Esophagus (tissue), 2 donors: ENCODE measurements around the gene KASH5. TPM values are rescaled to one million over a fixed set of nuclear protein-coding genes. Genes with fewer than 3 reads are reported as not detected.

Experiments used
- H3K27ac ChIP-seq, 2 donors: one replicate each; pipeline ENCODE4 v1.5.1; 2013; ENCODE audit warnings: low read depth in 2 of 2, mild to moderate bottlenecking in 2 of 2, inconsistent platforms in 1 of 2, low read length in 1 of 2, moderate library complexity in 1 of 2
- H3K27me3 ChIP-seq, 2 donors: one replicate each; pipeline ENCODE4 v1.6.1; 2013; ENCODE audit warnings: low read length in 2 of 2, control low read depth in 1 of 2, mild to moderate bottlenecking in 1 of 2; ENCODE audit not compliant: insufficient read depth in 2 of 2, control insufficient read depth in 1 of 2
- H3K36me3 ChIP-seq, 2 donors: one replicate each; pipeline ENCODE4 v1.6.1; 2013; ENCODE audit warnings: low read length in 1 of 2; ENCODE audit not compliant: control insufficient read depth in 2 of 2, insufficient read depth in 2 of 2
- H3K4me1 ChIP-seq, 2 donors: one replicate each; pipeline ENCODE4 v1.6.1; 2013; ENCODE audit warnings: low read length in 1 of 2; ENCODE audit not compliant: control insufficient read depth in 2 of 2, insufficient read depth in 2 of 2
- H3K4me3 ChIP-seq, 2 donors: one replicate each; pipeline ENCODE4 v1.5.1; 2013; ENCODE audit warnings: low read length in 2 of 2, mild to moderate bottlenecking in 2 of 2, low read depth in 1 of 2, moderate library complexity in 1 of 2
- H3K9me3 ChIP-seq, 2 donors: one replicate each; pipeline ENCODE4 v1.6.1; 2013; ENCODE audit warnings: mild to moderate bottlenecking in 2 of 2, low read depth in 1 of 2, low read length in 1 of 2, moderate library complexity in 1 of 2; ENCODE audit not compliant: control insufficient read depth in 2 of 2, insufficient read depth in 1 of 2
- WGBS, 2 donors: extraction: QIAGEN DNeasy Blood & Tissue Kit; methylation state at CpG; one replicate each; pipeline ENCODE4 v1.1.7; 2013; 5-methylcytosine and 5-hydroxymethylcytosine counted together
- polyA plus RNA-seq, 2 donors: library from polyadenylated mRNA; stranded (reverse); fragments of 200-250 nt; gene quantifications; one replicate each; pipeline ENCODE4 v1.2.3, GENCODE V29; 2013
- donor health status: healthy with polysubstance abuse.
- donor health status: Bipolar disorder and iron deficiency.

The KASH5 gene
- polyA plus RNA-seq, 2 donors: not detected

- H3K4me3 ChIP-seq: no peak overlapping the region
- H3K27me3 ChIP-seq: peaks cover 0 to 21% of the 10 kb centered on the region in 2 donors
- H3K9me3 ChIP-seq: peaks cover 0 to 9% of the 10 kb centered on the region in 2 donors
- H3K27ac ChIP-seq: no peak overlapping the region
- no peaks in the 10 kb centered on the region for H3K36me3 ChIP-seq
- H3K4me1 ChIP-seq: peaks cover 2 to 4% of the 10 kb centered on the region in 2 donors
- WGBS, 2 donors: 48 to 60% methylated on average over 24 to 29 of the region's 29 CpGs
These were observed 43.3 kb downstream of the KASH5 start for GRCh38 chr19:49431330-49431749.

- 15 to 18% methylated on average over 63 of the region's 63 CpGs for WGBS, 2 donors
- Histone ChIP-seq H3K27me3 (peaks cover 0 to 26% of the 10 kb centered on the region in 2 donors), H3K36me3 (no peaks in the 10 kb centered on the region), H3K9me3 (peaks cover 0 to 12% of the 10 kb centered on the region in 2 donors), H3K27ac (no peak overlapping the region), H3K4me1 (peaks cover 2 to 4% of the 10 kb centered on the region in 2 donors), H3K4me3 (no peak overlapping the region)
These were observed 44.4 kb downstream of the KASH5 start for GRCh38 chr19:49432141-49433073.

GRCh38 chr19:49433240-49433901, 45.3 kb downstream of the KASH5 start:
- peaks cover 0 to 25% of the 10 kb centered on the region in 2 donors for H3K27me3 ChIP-seq

GRCh38 chr19:49434907-49435583, 47.0 kb downstream of the KASH5 start:
- H3K36me3 ChIP-seq: no peaks in the 10 kb centered on the region
- H3K27ac ChIP-seq: no peak overlapping the region
- H3K27me3 ChIP-seq: peaks cover 0 to 22% of the 10 kb centered on the region in 2 donors
- 87 to 89% methylated on average over 18 of the region's 18 CpGs for WGBS, 2 donors
- H3K9me3 ChIP-seq: peaks cover 0 to 12% of the 10 kb centered on the region in 2 donors
- peaks cover 0 to 2% of the 10 kb centered on the region in 2 donors for H3K4me1 ChIP-seq
- H3K4me3 ChIP-seq: no peak overlapping the region

More at GRCh38 chr19:49433240-49433901, 45.3 kb downstream of the KASH5 start:
- H3K4me1 ChIP-seq: peaks cover 0 to 2% of the 10 kb centered on the region in 2 donors
- WGBS, 2 donors: 21 to 29% methylated on average over 31 of the region's 31 CpGs
- peaks cover 0 to 12% of the 10 kb centered on the region in 2 donors for H3K9me3 ChIP-seq
- H3K36me3 ChIP-seq: no peaks in the 10 kb centered on the region
- H3K4me3 ChIP-seq: no peak overlapping the region
- no peak overlapping the region for H3K27ac ChIP-seq

- 86 to 87% methylated on average over 10 of the region's 10 CpGs for WGBS, 2 donors
- Histone ChIP-seq H3K27me3 (peaks cover 0 to 22% of the 10 kb centered on the region in 2 donors), H3K9me3 (peaks cover 0 to 12% of the 10 kb centered on the region in 2 donors)
These were observed 47.6 kb downstream of the KASH5 start for GRCh38 chr19:49435670-49436069.

GRCh38 chr19:49436381-49437017, 48.5 kb downstream of the KASH5 start:
- H3K36me3 ChIP-seq: no peaks in the 10 kb centered on the region
- H3K4me3 ChIP-seq: no peak overlapping the region
- peaks cover 0 to 24% of the 10 kb centered on the region in 2 donors for H3K27me3 ChIP-seq
- H3K27ac ChIP-seq: no peak overlapping the region
- 15 to 20% methylated on average over 31 to 42 of the region's 42 CpGs for WGBS, 2 donors
- peaks cover 2% of the 10 kb centered on the region in 2 donors for H3K4me1 ChIP-seq
- peaks cover 0 to 9% of the 10 kb centered on the region in 2 donors for H3K9me3 ChIP-seq

More at GRCh38 chr19:49435670-49436069, 47.6 kb downstream of the KASH5 start:
- Histone ChIP-seq H3K4me1 (peaks cover 0 to 2% of the 10 kb centered on the region in 2 donors), H3K27ac (no peak overlapping the region), H3K4me3 (no peak overlapping the region), H3K36me3 (no peaks in the 10 kb centered on the region)

GRCh38 chr19:49437231-49437630, 49.2 kb downstream of the KASH5 start:
- WGBS, 2 donors: 13% methylated on average over 8 of the region's 8 CpGs
- H3K27ac ChIP-seq: no peak overlapping the region
- peaks cover 0 to 5% of the 10 kb centered on the region in 2 donors for H3K9me3 ChIP-seq
- H3K4me3 ChIP-seq: no peak overlapping the region
- peaks cover 0 to 22% of the 10 kb centered on the region in 2 donors for H3K27me3 ChIP-seq
- H3K36me3 ChIP-seq: no peaks in the 10 kb centered on the region
- peaks cover 2% of the 10 kb centered on the region in 2 donors for H3K4me1 ChIP-seq

- no peak overlapping the region for H3K27ac ChIP-seq
- H3K4me3 ChIP-seq: no peak overlapping the region
- peaks cover 2% of the 10 kb centered on the region in 2 donors for H3K4me1 ChIP-seq
- H3K36me3 ChIP-seq: no peaks in the 10 kb centered on the region
- WGBS, 2 donors: 9 to 20% methylated on average over 6 of the region's 6 CpGs
- H3K9me3 ChIP-seq: peaks cover 0 to 5% of the 10 kb centered on the region in 2 donors
- H3K27me3 ChIP-seq: peaks cover 0 to 17% of the 10 kb centered on the region in 2 donors
These were observed 50.2 kb downstream of the KASH5 start for GRCh38 chr19:49438261-49438660.

- no peaks in the 10 kb centered on the region for H3K36me3 ChIP-seq
- H3K4me3 ChIP-seq: no peak overlapping the region
- H3K27me3 ChIP-seq: peaks cover 0 to 12% of the 10 kb centered on the region in 2 donors
- peaks cover 0 to 5% of the 10 kb centered on the region in 2 donors for H3K9me3 ChIP-seq
- no peak overlapping the region for H3K27ac ChIP-seq
- H3K4me1 ChIP-seq: peaks cover 2% of the 10 kb centered on the region in 2 donors
- WGBS, 2 donors: 36 to 37% methylated on average over 6 of the region's 6 CpGs
These were observed 51.8 kb downstream of the KASH5 start for GRCh38 chr19:49439836-49440235.
